HG02610 (cell line): ENCODE data around the gene SGPL1.
"Not testable (repeated sequence)": the region's sequence is repeated elsewhere in the genome, so short reads cannot be mapped to it uniquely, and the experiment has no call there.

ENCODE experiments used
- ATAC-seq: cut with Tn5 transposase; IDR thresholded peaks from one replicate; pipeline ENCODE4 v1.9.1; 2021; ENCODE audit warnings: mild to moderate bottlenecking, moderate library complexity; ENCODE audit not compliant: unreplicated experiment

SGPL1 gene

DNA sequence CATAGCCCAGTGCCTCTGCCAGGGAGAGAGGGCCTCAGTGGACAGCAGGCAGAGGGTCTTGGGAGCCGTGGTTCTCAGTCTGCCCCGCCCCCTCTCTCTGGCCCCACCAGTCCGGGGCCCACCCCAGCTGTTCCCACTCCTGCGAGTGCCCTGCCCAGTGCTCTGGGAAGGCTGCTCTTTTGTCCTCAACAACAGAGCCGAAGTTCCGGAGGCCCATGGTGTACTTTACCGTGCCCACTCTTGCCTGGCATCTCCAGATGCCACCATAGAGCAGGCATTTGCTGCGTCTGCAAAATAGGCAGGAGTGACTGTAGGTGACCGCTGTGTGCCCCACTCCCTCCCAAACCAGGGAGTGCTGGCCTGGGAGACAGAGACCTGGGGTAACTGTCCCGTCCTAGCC, 101.9 kb downstream of the SGPL1 start:
- no peak for ATAC-seq

DNA sequence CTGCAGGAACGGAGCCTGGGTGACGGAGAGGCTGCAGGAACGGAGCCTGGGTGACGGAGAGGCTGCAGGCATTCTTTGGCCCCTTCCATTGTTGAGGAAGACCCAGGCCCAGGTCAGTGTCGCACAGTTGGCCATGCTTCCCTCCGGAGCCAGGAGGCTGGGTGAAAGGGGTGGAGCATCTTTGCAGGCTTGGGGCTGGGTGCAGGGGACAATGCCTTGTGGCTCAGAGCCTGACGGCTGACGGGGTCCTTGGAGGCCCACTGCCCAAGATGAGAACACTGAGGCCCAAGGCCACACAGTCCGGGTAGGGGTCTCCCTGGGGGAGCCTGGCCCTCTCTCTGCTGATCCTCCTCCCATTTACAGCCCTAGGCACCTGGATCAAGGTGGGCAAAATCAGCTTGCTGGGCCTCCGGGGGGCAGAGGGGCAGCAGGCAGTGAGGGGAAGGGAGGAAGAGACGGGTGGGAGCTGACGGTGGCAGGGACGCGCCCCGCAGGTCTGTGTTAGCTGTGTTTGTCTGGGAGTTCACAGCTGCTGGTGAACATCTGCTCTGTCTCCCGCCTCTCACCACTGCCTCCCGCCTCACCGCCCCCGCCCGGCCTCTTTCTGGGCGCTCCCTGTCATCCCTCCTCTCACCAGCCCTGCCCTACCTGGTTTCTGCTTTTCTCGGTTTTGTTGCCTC, 103.2 kb downstream of the SGPL1 start:
- ATAC-seq = no peak

DNA sequence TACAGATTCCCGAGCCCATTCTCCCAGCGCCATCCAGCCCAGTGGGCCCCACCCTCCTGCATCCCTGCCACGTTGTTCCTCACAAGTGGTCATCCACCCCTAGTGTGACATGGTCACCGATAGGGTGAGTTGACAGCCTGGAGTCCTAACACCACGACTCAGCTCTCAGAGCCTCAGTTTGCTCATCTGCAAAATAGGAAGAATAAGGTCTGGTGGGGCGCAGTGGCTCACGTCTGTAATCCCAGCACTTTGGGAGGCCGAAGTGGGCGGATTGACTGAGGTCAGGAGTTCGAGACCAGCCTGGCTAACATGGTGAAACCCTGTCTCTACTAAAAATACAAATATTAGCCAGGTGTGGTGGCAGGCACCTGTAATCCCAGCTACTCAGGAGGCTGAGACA, 104.2 kb downstream of the SGPL1 start:
- ATAC-seq = not testable (repeated sequence)

DNA sequence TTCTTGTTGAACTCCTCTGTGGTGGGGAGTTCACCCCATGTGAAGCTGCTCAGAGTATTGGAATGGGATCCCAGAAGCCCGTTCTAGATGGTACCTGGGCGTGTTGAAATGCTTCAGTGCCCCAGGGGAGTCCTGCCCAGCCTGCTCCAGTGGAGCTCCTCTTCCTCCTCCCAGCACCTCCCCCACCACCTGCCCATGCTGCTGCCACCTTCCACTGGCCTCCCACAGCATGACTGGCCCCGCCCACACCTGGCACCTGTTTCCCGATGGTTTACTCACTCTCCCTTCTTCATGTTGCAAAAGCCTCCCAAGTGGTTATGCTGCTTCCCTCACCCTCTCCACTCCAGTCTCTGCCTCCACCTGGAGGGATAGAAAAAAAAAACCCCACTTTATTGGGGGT, 104.8 kb downstream of the SGPL1 start:
- ATAC-seq = no peak

GRCh38 chr10:70921285-70921684, 105.5 kb downstream of the SGPL1 start:
- no peak for ATAC-seq

GRCh38 chr10:70923696-70924095, 107.9 kb downstream of the SGPL1 start:
- ATAC-seq = no peak

DNA sequence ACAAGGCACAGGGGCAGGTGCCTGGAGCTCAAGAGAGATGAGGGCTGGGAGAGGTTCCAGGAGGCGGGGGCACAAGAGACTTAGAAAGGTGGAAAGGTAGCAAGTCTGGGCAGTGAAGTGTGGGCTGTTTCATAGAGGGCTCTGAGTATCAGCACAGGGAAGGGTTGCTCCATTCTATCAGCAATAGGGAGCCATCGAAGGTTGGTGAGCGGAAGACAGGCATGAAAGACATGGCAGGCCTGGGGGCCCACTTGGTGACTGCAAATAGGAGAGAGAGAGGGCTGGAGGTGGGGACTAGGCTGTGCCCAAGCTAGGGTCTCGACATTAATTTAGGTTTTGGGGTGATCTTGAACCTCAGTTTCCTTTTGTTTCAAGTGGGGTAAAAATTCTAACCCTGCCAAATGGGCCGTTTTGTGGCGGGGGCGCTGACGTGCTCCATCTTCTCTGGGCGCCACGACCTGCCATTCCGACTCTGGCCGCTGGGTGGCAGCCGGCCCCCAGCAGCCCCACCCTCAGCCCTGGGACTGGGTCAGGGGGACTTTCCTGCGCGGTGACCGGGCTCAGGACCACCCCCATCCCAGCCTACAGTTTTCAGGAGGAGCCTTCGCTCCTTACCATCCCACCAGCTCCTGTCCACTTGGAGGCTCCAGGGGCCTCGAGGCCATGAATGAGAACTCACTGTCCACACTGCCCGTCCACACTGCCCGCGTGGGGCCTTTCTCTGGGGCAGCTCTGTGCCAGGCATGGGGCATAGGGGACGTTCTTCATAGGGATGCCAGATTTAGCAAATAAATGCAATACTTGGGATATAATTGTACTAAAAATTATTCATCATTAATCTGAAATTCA, 109.9 kb downstream of the SGPL1 start:
- ATAC-seq = no peak

GRCh38 chr10:70926226-70927000, 110.7 kb downstream of the SGPL1 start:
- no peak for ATAC-seq

DNA sequence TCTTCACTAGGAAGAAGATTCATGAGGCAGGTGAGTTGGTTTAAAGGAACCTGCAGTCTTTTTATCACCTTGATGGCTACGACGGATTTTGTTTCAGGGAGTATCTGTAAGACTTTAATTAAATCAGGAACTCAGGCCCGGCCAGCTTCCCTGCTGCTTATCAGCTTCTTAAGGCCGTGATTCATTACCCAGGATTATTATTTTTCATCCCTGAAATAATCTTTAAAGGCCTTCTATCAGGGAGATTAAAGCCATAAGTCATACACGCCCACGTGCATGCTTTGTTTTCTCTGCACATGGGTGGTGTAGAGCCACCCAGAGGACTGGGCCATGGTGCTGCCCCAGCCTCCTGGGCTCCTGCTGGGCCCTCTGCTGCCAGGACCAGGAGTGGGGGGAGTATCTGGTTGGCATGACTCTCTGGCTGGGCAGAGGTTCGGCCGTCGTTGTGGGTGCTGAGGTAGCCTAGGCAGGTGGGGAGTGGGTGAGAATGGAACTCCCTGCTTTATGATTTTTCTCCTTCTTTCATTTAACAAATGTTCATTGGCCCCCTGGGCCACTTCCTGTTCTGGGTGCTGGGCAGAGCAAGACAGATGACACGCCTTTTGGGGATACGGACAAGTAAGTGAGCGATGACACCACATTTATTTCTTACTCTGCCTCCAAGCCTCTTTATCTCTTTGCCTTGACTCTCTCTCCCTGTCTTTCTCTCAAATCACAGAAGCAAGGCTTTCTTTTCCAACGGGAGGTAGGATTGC, 111.6 kb downstream of the SGPL1 start:
- ATAC-seq = no peak

GRCh38 chr10:70928140-70928539, 112.4 kb downstream of the SGPL1 start:
- no peak for ATAC-seq

DNA sequence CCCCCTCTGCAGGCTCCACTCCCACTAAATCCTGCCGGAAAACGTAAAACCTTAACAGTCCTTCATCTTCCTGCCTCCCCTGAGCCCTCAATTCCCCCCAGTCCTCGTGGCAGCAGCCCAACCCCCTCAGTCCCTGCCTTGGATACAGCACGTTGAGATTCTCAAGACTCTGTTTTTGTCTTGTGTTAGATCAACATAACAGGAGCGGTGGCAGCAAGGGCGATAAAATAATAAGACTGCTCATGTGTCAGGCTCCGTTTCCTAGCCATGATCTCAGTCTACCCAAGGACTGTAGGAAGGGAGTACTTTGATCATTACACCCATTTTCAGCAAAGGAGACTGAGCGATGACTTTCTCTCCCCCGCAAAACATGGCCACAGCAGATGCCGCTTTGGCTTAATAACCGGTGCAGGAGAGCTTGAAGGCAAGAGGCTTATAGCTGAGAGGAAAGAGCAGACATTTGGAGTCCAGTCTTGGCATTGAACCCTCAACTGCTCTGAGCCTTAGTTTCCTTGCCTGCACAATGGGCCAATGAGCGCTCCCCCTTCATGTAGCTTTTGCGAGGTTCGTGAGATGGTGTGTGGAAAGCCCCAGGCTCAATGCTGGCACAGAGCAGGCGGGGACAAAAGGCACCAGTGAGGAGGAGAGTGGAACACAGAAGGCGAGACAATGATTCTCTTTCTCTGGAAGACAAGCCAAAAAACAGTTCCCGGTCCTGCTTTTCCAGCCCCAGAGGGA, 114.7 kb downstream of the SGPL1 start:
- ATAC-seq = no peak
